Amniotic stem cell (primary cell): ENCODE results near the gene PADI2.

Experiments
- DNase-seq: peaks from one replicate; lab custom pipeline; 2025; lab: John Stamatoyannopoulos, UW

Gene PADI2

DNA sequence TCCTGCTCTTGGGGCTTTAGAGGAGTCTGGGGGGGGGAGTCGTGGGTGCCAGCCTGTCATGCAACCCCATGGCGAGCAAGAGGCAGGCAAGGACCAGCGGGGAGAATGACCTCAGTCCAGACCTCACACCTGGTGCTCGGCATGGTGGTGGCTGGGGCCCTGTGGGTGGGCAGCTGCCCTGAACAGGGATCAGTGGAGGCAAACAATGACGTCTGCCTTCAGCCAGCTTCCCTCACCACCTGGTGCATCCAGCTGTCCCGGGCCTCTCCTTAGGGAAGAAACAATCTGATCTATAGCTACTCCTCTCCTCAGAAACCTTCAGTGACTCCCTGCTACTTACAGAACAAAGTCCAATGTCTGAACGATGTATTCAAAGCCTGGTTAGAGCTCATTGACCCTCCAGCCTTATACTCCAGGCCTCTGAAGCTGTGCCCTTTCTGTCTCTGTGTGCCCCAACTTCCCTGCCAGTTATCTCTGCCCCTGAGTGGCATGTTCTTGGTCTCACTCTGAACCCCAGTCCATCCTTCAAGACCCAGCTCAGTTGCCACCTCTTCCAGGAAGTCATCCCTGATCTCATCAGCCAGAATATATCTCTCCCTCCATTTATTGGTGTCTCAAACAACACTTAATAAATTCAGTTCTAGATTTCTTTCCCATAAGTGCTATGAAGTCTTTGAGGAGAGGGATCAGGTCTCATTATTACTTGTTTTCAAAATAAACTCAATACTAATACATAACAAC lies 6.6 kb downstream of the PADI2 start:
- no peak for DNase-seq

- no peak for DNase-seq
These were observed 7.2 kb downstream of the PADI2 start for GRCh38 chr1:17112076-17112475.

- DNase-seq = no peak
These were observed 8.7 kb downstream of the PADI2 start for GRCh38 chr1:17110555-17110926.

DNA sequence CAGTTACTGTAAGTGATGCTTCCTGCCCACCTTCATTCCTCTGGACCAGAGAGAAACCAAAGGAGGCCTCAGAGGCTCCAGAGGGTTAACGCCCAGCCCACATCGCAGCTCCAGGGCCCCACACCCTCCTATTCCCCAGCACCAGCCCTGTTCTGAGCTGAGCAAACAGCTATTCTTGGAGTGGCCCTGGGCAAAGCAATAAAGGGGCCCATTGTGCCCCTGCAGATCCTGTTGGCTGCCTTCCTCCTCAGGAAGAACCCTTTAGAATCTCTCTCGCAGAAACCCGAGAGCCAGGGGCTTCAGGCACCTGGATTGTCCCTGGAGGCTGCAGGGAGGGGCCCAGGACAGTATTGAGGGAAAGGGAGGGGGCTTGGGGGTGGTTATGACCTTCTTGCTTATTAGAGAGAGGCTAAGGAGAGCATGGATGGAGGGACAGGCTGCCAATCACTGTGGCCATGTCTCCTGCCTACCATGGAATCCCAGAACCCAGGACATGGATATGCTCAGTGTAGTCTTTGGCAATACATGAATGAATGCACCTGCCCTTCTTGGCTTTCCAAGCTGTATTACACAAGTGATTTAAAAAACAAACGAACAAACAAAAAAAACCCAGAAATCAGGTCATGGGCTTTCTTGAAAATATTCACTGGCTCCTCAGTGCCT lies 9.2 kb downstream of the PADI2 start:
- DNase-seq = no peak

- DNase-seq = no peak
These were observed 10.5 kb downstream of the PADI2 start for GRCh38 chr1:17108786-17109185.

DNA sequence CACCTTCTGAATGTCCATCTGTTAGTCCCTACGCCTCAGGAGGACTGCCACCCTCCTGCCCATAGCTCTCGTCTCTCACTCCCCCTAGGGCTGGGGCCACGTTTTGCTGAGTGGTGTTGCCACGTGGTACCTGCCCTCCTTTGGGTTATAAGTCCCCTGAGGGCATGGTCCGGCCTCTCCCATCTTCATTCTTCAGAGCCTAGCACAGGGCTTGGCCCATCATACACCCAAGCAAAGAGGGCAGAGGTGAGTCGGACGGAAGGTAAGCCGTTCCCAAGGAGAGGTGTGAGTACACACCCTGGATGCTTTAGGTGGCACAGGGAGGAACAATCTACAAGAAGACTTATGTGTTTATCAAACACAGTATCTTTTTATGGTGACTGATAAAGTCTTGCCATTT lies 10.9 kb downstream of the PADI2 start:
- DNase-seq = no peak

DNA sequence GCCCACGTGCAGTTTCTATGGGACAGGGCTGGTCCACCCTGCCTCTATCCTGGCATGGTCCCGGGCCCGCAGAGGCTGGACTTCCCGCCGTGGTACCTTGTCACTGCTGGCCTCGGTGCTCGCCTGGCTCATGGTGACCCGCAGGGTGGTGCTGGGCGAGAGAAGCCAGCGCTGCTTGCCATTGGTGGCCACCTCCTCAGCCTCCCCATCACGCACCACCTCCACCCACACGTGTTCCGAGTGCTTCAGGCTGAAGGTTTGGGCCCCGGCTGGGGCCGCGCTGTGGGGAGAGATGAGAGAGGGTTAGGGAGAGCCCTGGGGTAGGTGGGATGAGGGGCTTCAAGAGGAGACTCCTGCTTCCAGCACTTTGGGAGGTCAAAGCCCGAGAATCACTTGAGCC lies 14.5 kb downstream of the PADI2 start:
- no peak for DNase-seq

GRCh38 chr1:17102232-17102631 lies 17.0 kb downstream of the PADI2 start:
- no peak for DNase-seq

GRCh38 chr1:17101261-17101660 lies 18.0 kb downstream of the PADI2 start:
- DNase-seq = no peak

- no peak for DNase-seq
These were observed 19.5 kb downstream of the PADI2 start for GRCh38 chr1:17099616-17100340.

GRCh38 chr1:17098446-17099317 lies 20.6 kb downstream of the PADI2 start:
- no peak for DNase-seq

GRCh38 chr1:17097787-17098186 lies 21.5 kb downstream of the PADI2 start:
- DNase-seq = no peak

GRCh38 chr1:17097147-17097546 lies 22.1 kb downstream of the PADI2 start:
- no peak for DNase-seq

DNA sequence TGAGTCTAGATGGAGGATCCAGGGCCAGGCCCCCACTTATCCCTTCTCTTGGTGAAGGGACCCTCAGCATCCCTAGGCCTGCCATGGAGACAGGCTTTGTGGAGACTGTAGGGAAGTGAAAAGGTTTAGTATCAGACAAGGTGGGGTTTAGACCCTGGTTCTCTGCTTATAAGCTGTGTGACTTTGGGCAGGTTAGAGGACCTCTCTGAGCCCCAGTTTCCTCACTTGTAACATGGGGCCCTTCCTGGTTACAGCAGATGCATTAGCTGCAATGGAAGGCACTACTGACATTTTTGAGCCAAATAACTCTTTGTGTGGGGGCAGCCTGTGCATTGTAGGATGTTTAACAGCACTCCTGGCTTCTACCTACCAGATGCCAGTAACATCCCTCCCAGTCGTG lies 22.7 kb downstream of the PADI2 start:
- no peak for DNase-seq

GRCh38 chr1:17095141-17095540 lies 24.1 kb downstream of the PADI2 start:
- no peak for DNase-seq

DNA sequence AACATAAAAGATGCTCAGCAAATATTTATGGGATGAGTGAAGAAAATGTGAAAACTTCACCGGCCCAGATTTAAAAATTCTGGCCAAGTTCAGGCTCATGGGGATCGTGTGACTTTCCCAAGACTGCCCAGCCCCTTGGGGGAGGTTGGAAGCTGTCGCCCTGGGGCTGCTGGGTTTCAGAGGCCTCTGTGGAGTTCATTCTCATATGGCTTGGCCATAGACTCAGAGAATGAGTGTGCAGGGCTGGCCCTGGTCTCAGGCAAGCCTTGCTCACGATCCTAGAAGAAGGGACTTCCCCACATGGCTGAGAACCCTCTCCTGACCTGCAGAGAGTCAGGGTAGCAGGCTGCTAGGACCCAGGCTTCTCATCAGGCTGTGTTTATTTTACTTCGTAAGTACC lies 24.6 kb downstream of the PADI2 start:
- DNase-seq = no peak

- no peak for DNase-seq
These were observed 25.3 kb downstream of the PADI2 start for GRCh38 chr1:17093822-17094393.

- no peak for DNase-seq
These were observed 28.0 kb downstream of the PADI2 start for GRCh38 chr1:17091252-17091651.

DNA sequence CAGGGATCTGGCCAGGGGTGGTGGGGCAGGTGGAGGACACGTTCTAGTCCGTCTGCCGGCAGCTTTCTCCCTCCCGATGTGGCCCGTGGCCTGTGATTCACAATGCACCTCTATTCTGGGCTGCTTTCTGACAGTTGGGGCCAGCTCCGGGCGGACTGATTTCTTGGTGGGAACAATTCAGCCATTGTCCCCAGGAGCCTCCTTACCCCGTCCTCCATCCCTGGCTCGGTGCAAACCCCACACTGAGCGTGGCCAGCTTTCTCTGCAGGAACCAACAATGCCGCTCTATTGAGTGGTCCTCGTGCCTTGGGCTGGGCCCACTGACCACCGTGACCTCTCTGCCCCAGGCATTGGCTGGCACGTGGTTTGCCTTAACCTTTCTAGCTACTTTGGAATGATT lies 29.7 kb downstream of the PADI2 start:
- DNase-seq = no peak

GRCh38 chr1:17086751-17087150 lies 32.5 kb downstream of the PADI2 start:
- no peak for DNase-seq

- DNase-seq = no peak
These were observed 34.5 kb downstream of the PADI2 start for GRCh38 chr1:17084787-17085186.

- DNase-seq = no peak
These were observed 36.5 kb downstream of the PADI2 start for GRCh38 chr1:17082761-17083160.
